Measurements from ENCODE around the gene HOXB13.

Gene HOXB13

DNA sequence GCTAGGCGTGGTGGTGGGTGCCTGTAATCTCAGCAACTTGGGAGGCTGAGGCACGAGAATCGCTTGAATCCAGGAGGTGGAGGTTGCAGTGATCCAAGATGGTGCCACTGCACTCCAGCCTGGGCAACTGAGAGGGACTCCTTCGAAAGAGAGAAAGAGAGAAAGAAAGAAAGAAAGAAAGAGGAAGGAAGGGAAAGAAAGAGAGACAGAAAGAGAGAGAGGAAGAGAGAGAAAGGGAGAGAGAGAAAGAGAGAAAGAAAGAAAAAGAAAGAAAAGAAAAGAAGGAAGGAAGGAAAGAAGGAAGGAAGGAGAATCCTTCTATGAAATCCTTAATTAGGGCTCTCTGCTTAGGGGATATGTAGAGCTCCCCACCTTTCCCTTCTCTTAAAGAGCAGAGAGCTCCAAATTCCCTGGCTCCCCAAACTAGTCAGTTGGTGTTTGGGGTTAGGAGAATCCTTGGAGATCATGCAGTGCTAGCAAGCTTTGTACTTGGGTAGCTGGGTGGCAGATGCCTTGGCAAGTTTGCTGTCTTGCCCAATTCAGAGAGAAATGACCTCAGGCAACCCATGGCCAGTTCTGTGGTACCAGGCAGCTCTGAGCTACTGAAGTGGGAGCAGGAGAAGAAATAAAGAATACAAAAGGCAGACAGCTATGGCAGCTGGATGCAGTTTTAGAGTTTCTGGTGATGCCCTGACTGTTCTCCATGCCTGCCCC lies 8.9 kb upstream of the HOXB13 start:
- no peak overlapping the region for H3K9ac ChIP-seq (ENCODE audit: insufficient read length, low read depth)
- no peaks in the 10 kb centered on the region for H3K36me3 ChIP-seq (ENCODE audit: insufficient read depth, insufficient read length, low read length)
- H3K4me3 ChIP-seq (ENCODE audit: insufficient read length, low read depth): no peak overlapping the region
- H3K9me3 ChIP-seq (ENCODE audit: insufficient read depth, low read length): 0 out of 2 replicates have a peak, but pooled peaks cover 4% of the 10 kb centered on the region
- no peak for TF ChIP-seq YY1 (IDR thresholded peaks at IDR 0.05; ENCODE audit: insufficient read depth, insufficient read length)
- no peak for TF ChIP-seq ZNF274 (IDR thresholded peaks at IDR 0.05; ENCODE audit: low read depth, low read length)
- TF ChIP-seq SUZ12 (IDR thresholded peaks at IDR 0.05; ENCODE audit: extremely low read depth, insufficient read depth, insufficient read length): no peak
- H3K4me1 ChIP-seq (ENCODE audit: insufficient read depth, insufficient read length): peaks cover 8% of the 10 kb centered on the region
- peaks cover 100% of the 10 kb centered on the region for H3K27me3 ChIP-seq (ENCODE audit: insufficient read depth, insufficient read length)
- no peak for DNase-seq (ENCODE audit: low read depth, low spot score)

- no peak for DNase-seq (ENCODE audit: low read depth, low spot score)
- 0 out of 2 replicates have a peak, but pooled peaks cover 4% of the 10 kb centered on the region for H3K9me3 ChIP-seq (ENCODE audit: insufficient read depth, low read length)
- H3K4me3 ChIP-seq (ENCODE audit: insufficient read length, low read depth): no peak overlapping the region
- H3K36me3 ChIP-seq (ENCODE audit: insufficient read depth, insufficient read length, low read length): no peaks in the 10 kb centered on the region
- peaks cover 100% of the 10 kb centered on the region for H3K27me3 ChIP-seq (ENCODE audit: insufficient read depth, insufficient read length)
- H3K4me1 ChIP-seq (ENCODE audit: insufficient read depth, insufficient read length): peaks cover 8% of the 10 kb centered on the region
- H3K9ac ChIP-seq (ENCODE audit: insufficient read length, low read depth): no peak overlapping the region
- TF ChIP-seq YY1 (IDR thresholded peaks at IDR 0.05; ENCODE audit: insufficient read depth, insufficient read length): no peak
- no peak for TF ChIP-seq ZNF274 (IDR thresholded peaks at IDR 0.05; ENCODE audit: low read depth, low read length)
- TF ChIP-seq SUZ12 (IDR thresholded peaks at IDR 0.05; ENCODE audit: extremely low read depth, insufficient read depth, insufficient read length): peak; percentile 18
Observed at GRCh38 chr17:48735062-48735351, 6.5 kb upstream of the HOXB13 start.

GRCh38 chr17:48734333-48735061 lies 5.9 kb upstream of the HOXB13 start:
- Histone ChIP-seq H3K9ac (ENCODE audit: insufficient read length, low read depth) (no peak overlapping the region), H3K9me3 (ENCODE audit: insufficient read depth, low read length) (0 out of 2 replicates have a peak, but pooled peaks cover 4% of the 10 kb centered on the region), H3K27me3 (ENCODE audit: insufficient read depth, insufficient read length) (peaks cover 100% of the 10 kb centered on the region), H3K4me3 (ENCODE audit: insufficient read length, low read depth) (no peak overlapping the region), H3K36me3 (ENCODE audit: insufficient read depth, insufficient read length, low read length) (no peaks in the 10 kb centered on the region), H3K4me1 (ENCODE audit: insufficient read depth, insufficient read length) (peaks cover 8% of the 10 kb centered on the region)
- TF ChIP-seq SUZ12 (IDR thresholded peaks at IDR 0.05; ENCODE audit: extremely low read depth, insufficient read depth, insufficient read length) (no peak), ZNF274 (IDR thresholded peaks at IDR 0.05; ENCODE audit: low read depth, low read length) (no peak), YY1 (IDR thresholded peaks at IDR 0.05; ENCODE audit: insufficient read depth, insufficient read length) (no peak)
- no peak for DNase-seq (ENCODE audit: low read depth, low spot score)

GRCh38 chr17:48733632-48734328 lies 5.2 kb upstream of the HOXB13 start:
- H3K27me3 ChIP-seq (ENCODE audit: insufficient read depth, insufficient read length): peaks cover 99% of the 10 kb centered on the region
- no peak overlapping the region for H3K4me3 ChIP-seq (ENCODE audit: insufficient read length, low read depth)
- 0 out of 2 replicates have a peak, but pooled peaks cover 4% of the 10 kb centered on the region for H3K9me3 ChIP-seq (ENCODE audit: insufficient read depth, low read length)
- H3K9ac ChIP-seq (ENCODE audit: insufficient read length, low read depth): no peak overlapping the region
- TF ChIP-seq ZNF274 (IDR thresholded peaks at IDR 0.05; ENCODE audit: low read depth, low read length) (no peak), SUZ12 (IDR thresholded peaks at IDR 0.05; ENCODE audit: extremely low read depth, insufficient read depth, insufficient read length) (peak; percentile 63), YY1 (IDR thresholded peaks at IDR 0.05; ENCODE audit: insufficient read depth, insufficient read length) (no peak)
- H3K36me3 ChIP-seq (ENCODE audit: insufficient read depth, insufficient read length, low read length): no peaks in the 10 kb centered on the region
- DNase-seq (ENCODE audit: low read depth, low spot score): no peak
- H3K4me1 ChIP-seq (ENCODE audit: insufficient read depth, insufficient read length): peaks cover 8% of the 10 kb centered on the region

- Histone ChIP-seq H3K4me3 (ENCODE audit: insufficient read length, low read depth) (no peak overlapping the region), H3K27me3 (ENCODE audit: insufficient read depth, insufficient read length) (peaks cover 99% of the 10 kb centered on the region), H3K4me1 (ENCODE audit: insufficient read depth, insufficient read length) (peaks cover 8% of the 10 kb centered on the region), H3K9ac (ENCODE audit: insufficient read length, low read depth) (no peak overlapping the region), H3K36me3 (ENCODE audit: insufficient read depth, insufficient read length, low read length) (no peaks in the 10 kb centered on the region), H3K9me3 (ENCODE audit: insufficient read depth, low read length) (0 out of 2 replicates have a peak, but pooled peaks cover 4% of the 10 kb centered on the region)
- DNase-seq (ENCODE audit: low read depth, low spot score): no peak
- TF ChIP-seq SUZ12 (IDR thresholded peaks at IDR 0.05; ENCODE audit: extremely low read depth, insufficient read depth, insufficient read length) (peak; percentile 11), YY1 (IDR thresholded peaks at IDR 0.05; ENCODE audit: insufficient read depth, insufficient read length) (peak; percentile 13), ZNF274 (IDR thresholded peaks at IDR 0.05; ENCODE audit: low read depth, low read length) (no peak)
Observed at GRCh38 chr17:48732688-48733629, 4.4 kb upstream of the HOXB13 start.

DNA sequence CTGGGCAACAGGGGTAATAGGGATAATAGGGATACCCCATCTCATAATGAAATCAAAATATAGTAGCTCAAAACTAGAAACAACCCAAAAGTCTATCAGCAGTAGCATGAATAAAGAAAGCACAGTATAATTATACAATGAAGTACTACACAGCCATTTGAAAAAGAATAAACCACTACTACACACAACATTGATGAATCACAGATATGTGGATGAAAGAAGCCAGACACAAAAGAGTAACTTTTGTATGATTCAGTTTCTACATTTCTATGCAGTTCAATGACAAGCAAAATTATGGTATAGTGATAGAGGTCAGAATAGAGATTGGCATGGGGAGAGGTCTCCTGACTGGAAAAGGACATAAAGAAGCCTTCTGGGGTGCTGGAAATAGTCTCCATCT lies 2.8 kb upstream of the HOXB13 start:
- peaks cover 99% of the 10 kb centered on the region for H3K27me3 ChIP-seq (ENCODE audit: insufficient read depth, insufficient read length)
- TF ChIP-seq SUZ12 (IDR thresholded peaks at IDR 0.05; ENCODE audit: extremely low read depth, insufficient read depth, insufficient read length) (no peak), YY1 (IDR thresholded peaks at IDR 0.05; ENCODE audit: insufficient read depth, insufficient read length) (no peak), ZNF274 (IDR thresholded peaks at IDR 0.05; ENCODE audit: low read depth, low read length) (no peak)
- no peak for DNase-seq (ENCODE audit: low read depth, low spot score)
- peaks cover 8% of the 10 kb centered on the region for H3K4me1 ChIP-seq (ENCODE audit: insufficient read depth, insufficient read length)
- 0 out of 2 replicates have a peak, but pooled peaks cover 4% of the 10 kb centered on the region for H3K9me3 ChIP-seq (ENCODE audit: insufficient read depth, low read length)
- H3K4me3 ChIP-seq (ENCODE audit: insufficient read length, low read depth): no peak overlapping the region
- H3K9ac ChIP-seq (ENCODE audit: insufficient read length, low read depth): no peak overlapping the region
- H3K36me3 ChIP-seq (ENCODE audit: insufficient read depth, insufficient read length, low read length): no peaks in the 10 kb centered on the region

All from NT2/D1 (cell line).